GM18517 (cell line): ENCODE data around the gene PLCG1.

Experiments
- ATAC-seq: cut with Tn5 transposase; IDR thresholded peaks from one replicate; pipeline ENCODE4 v1.9.1; 2021; ENCODE audit warnings: mild to moderate bottlenecking, moderate library complexity; ENCODE audit not compliant: unreplicated experiment

Gene PLCG1

DNA sequence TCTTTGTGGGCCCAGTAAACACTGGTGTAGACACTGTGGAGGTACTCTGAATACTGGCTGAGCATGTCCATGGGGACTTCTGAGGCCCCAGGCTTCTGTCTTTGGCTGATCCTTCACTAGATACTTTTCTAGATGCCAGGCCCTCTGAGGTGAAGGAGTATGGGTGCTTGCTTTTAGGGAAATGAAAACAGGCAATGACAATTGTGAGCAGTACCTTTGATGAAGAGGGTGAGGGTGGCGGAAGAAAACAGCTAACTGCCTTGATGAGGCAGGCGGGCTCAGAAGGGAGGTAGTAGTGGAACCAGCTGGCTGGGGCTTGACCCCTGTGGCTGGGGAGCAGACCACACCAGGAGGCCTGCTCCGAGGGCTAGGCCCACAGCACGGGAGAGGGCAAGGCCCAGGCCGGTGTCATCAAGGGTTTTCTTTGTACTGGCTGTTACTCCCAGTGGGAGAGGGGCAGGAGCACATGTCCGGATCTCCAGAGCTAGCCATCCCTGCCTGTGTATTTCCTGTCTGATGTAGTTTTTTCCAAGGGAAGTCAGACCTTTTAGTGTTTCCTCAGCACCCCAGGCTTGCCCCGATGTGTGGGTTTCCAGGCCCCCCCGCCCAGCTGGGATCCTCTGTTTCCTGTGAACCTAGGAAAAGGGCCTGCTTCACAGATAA lies 3.9 kb downstream of the PLCG1 start:
- no peak for ATAC-seq

DNA sequence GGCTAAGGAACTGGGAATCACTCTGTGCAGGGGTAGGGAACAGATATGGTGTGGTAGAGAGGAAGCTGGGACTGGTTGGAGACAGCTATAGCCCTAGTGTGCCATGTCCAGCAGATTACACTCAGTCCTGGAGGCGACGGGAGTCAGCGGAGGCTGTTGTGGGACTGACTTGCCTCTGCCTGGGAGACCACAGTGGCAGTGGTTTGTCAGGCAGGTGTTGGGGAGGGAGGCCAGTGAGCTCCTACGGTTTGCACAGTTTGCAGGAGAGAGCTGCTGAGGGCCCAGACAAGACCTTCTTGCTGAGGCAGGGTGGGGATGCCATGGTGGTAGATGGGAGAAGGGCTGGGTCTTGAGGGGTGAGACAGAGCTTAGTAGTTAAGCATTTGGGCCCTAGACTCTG lies 4.9 kb downstream of the PLCG1 start:
- ATAC-seq: no peak

DNA sequence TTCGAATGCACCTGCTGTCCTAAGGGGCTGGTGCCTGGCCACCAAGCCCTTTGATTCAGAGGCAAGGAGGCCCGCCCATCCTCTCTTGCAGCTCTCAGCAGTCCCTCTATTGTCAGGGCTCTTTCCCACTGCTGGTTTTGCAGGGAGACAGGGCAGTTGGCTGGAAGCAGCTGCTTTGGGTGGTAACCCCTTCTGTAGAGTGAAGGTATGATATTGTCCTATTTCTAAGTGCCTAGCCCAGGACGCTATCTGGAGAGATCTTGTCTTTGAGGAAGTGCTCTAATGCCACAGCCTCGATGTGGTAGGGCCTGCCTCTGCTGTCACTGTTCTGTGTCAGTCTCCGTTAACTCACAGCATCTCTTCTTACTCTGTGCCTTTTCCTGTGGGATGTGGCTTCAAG lies 5.6 kb downstream of the PLCG1 start:
- no peak for ATAC-seq

DNA sequence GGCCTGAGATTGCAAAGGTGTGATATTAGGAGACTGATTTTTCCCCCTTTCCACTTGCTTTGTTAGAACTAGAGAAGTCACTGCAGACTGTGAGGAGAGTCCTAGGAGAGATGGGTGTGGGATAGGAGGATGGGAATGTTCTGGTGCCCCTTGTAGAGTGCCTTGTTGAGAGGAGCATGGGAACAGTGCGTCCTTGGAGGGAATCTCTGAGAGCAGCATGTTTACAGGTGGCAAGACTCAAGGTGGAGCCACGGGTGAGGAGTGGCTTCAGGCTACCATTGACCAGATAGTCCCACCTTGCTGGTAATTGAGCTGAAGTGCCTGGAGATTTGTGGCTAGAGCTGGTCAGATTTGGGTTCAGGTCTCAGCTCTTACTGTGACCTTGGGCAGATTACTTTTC lies 6.0 kb downstream of the PLCG1 start:
- no peak for ATAC-seq

DNA sequence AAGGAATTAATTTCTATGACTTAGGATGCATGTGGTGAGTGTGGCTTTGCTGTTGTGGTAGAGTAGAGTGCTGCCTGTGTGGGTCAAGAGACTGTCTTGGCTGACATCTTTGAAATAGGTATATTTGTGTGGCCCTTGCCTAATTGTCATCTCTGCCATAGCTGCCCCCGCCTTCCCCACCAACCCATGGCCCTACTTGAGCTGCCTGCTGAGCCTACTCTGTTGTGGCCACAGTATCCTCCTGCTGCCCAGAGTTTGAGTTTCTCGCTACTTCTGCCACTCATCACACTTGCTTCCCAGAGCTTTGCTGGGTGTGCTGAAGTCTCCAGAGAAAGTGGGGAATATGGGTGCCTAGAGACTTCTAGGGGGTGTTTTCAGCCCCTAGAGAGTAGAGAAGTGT lies 8.0 kb downstream of the PLCG1 start:
- no peak for ATAC-seq

DNA sequence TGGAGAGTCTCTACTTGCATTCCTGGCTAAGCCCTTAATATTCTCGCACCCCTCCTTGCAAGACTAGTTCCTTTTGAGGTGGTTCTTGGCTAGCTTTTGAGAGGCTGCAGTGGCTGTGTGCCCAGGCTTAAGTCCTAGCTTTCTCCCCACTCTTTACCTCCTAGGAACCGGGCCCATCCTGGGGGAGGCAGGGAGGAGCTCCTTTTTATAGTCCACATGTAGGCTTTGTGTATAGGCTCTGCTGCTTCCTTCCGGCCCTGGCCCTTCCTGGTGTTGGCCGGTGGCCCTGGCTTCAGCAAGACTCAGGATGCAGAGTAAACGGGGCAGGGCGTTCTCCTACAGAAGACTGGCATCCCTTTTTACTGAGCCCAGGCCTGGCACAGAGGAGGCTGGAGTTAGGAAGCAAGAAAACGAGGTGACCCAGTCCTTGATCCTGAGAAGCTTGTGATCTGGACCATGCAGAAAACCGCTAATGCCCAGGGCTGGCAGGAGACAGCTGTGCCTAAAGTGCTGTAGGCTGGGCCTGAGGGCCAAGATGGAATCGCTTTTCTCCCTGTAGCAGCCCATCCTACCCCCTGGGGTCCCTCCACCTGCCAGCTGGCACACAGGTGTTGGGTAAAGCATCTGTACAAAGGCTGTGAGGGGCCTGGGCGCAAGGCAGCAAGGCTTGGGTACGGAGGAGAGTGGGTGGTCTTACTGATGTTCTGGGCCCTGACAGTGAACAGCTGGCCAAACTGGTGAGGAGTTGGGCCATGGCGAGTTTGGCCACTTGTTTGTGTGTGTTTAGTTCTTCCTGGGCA lies 8.7 kb downstream of the PLCG1 start:
- ATAC-seq: no peak

- no peak for ATAC-seq
Measured at GRCh38 chr20:41147767-41148191, 10.4 kb downstream of the PLCG1 start.

- ATAC-seq: no peak
Measured at GRCh38 chr20:41148942-41149341, 11.6 kb downstream of the PLCG1 start.

GRCh38 chr20:41150664-41151063 lies 13.3 kb downstream of the PLCG1 start:
- no peak for ATAC-seq

DNA sequence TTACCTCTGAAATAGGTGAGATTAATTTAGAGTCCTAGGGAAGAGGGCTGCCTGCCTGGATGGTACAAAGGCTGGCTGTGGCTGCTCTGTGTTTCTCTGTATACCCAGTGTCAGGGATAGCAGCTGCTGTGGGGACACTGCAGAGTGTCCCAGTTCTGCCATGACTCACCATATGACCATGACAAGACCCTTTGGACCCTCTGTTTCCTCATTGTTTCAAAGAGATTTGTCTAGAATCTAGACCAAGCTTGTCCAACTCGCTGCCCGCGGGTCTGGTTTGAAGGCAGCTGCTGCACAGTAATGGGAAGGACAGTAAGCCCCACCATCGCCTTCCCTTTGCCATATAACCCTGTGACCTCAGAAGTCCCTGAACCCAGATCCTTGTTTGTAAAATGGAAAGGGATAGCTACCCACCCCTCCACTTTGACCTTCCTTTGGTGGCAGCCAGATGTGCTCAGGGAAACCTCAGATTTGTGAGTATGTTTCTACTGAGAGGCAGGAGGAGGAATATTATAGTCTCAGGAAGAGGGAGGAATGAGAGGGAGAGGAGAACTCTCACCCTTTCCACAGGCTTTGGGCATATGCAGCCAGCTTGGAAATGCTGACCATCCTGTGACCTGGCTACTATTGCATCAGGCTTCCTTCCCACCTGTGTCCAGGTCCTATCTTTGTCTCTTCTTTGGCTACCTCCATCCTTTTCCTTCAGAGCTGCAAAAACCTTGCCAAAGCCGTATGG lies 14.0 kb downstream of the PLCG1 start:
- ATAC-seq: no peak

DNA sequence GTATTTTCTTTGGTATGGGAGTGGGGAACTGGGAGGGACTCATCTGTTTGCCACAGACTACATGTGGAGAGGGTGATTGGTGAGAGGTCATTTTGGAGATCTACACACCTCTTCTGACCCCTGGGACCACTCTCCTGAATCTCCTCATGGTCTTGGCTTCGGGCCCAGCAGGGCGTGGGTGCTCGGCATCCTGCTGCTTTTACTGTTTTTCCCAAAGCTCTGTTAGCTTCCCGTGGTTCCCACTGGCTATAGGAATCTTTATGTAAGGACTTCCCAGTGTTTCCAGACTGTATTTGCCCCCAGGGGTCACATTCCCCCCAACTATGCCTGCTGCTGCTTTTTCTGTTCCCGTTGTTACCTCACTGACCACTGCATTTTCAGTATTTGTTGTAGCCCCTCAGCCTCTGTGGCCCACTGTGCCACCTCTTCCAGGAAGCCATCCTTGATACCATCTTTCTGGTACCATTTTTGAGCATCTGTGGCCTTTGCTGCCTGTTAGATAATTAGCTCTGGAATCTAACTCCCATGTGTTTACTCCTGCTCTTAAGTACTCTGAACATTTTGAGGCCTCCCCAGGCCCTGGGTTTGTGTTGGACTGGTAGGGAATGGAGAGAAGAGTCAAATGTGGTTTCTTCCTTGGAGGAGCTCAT lies 14.9 kb downstream of the PLCG1 start:
- no peak for ATAC-seq

DNA sequence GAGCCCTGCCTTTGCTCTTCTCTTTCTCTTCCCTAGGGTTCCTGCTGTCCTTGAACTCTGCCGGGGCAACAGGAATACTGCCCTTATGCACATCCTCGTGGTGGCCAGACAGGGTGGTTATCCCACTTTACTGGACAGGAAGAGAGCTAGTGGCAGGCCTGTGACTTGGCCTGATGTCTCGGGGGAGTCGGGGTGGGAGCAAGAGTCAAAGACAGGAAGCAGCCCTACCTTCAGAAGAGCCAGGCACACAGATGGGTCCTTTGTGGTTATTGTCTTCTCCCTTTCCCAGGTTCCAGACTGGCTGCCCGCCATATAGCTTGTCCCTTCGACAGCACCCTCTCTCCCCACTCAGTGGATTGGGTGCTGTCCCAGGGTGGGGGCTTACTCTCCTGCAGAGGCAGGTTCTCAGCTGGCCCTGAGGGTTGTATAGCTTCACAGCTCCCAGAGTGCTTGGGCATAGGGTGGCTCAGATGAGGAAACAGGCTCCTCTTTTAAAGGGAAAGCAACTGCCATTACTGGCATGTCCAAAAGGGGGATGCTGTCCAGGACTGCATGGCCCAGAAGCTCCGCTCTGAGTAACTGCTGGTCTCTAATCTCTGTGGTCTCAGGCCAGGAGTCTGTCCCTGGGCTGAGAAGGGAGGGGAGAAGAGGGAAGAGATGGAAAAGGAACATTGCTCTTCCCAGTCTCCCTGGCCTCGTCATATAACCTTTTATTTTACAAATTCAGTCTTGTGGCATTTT lies 17.3 kb downstream of the PLCG1 start:
- no peak for ATAC-seq

DNA sequence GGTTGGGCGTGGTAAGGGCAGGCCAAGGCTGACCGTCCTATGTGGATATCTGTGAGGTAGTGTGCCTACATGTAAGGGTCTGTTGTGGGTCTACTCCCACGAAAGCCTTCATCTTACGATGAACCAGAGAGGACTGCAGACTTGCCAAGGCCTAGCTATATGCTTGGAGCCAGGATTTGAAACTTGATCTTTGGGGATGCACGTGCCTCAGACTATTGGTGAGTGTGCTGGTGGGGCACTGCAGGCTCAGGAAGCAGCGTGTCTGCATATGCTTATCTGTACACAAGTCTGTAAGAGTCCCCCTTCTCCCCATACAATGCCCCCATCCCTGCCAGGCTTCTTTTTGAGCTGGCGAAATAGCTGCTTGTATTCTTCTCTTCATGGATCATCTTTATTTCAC lies 17.9 kb downstream of the PLCG1 start:
- no peak for ATAC-seq

GRCh38 chr20:41158082-41158625 lies 20.8 kb downstream of the PLCG1 start:
- ATAC-seq: no peak

- no peak for ATAC-seq
Measured at GRCh38 chr20:41159547-41159946, 22.2 kb downstream of the PLCG1 start.

DNA sequence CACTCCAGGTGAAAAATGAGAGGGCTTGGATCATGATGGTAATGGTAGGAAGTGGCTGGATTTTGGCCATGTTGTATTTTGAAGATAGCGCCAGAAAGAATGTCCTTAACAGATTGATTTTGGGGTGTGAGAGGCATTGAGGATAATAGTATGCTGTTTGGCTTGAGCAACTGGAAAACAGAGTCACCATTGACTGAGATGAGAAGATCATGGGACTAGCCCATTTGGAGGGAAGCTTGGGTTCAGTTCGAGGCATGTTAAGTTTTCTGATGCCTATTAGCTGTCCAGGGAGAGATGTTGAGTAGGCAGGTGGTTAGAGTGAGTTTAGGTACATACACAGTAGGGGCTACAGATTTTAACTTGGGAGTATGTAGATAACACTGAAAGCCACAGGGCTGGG lies 23.3 kb downstream of the PLCG1 start:
- ATAC-seq: no peak

GRCh38 chr20:41161886-41162285 lies 24.5 kb downstream of the PLCG1 start:
- ATAC-seq: no peak

- no peak for ATAC-seq
Measured at GRCh38 chr20:41162396-41162795, 25.1 kb downstream of the PLCG1 start.

- ATAC-seq: no peak
Measured at GRCh38 chr20:41163821-41164220, 26.5 kb downstream of the PLCG1 start.
